Activated naive CD4-positive, alpha-beta T cell treated with anti-CD3 and anti-CD28 coated beads, Interleukin-2, amount 50 U/mL, for 24 hours (primary cell): ENCODE data around the gene EPHA6.

ENCODE experiments used
- H3K27ac Mint-ChIP-seq: one replicate; pipeline ENCODE4 v1.8.0; 2021; ENCODE audit warnings: mild to moderate bottlenecking, mixed read lengths
- H3K27me3 Mint-ChIP-seq: one replicate; pipeline ENCODE4 v1.8.0; 2021; ENCODE audit warnings: mixed read lengths
- H3K36me3 Mint-ChIP-seq: one replicate; pipeline ENCODE4 v1.8.0; 2021; ENCODE audit warnings: mixed read lengths
- H3K4me1 Mint-ChIP-seq: one replicate; pipeline ENCODE4 v1.8.0; 2021; ENCODE audit warnings: mixed read lengths
- H3K4me3 Mint-ChIP-seq: one replicate; pipeline ENCODE4 v1.8.0; 2021; ENCODE audit warnings: mild to moderate bottlenecking, mixed read lengths
- H3K9me3 Mint-ChIP-seq: one replicate; pipeline ENCODE4 v1.8.0; 2021; ENCODE audit warnings: mixed read lengths

The EPHA6 gene

GRCh38 chr3:97161169-97161568 is 346.8 kb downstream of the EPHA6 start:
- Mint-ChIP-seq H3K4me3 (no peak overlapping the region), H3K9me3 (peaks cover 5% of the 10 kb centered on the region), H3K36me3 (no peaks in the 10 kb centered on the region), H3K27ac (no peak overlapping the region), H3K27me3 (peaks cover 1% of the 10 kb centered on the region), H3K4me1 (no peaks in the 10 kb centered on the region)

- Mint-ChIP-seq H3K9me3 (peaks cover 25% of the 10 kb centered on the region), H3K4me1 (no peaks in the 10 kb centered on the region), H3K27ac (no peak overlapping the region), H3K36me3 (no peaks in the 10 kb centered on the region), H3K4me3 (no peak overlapping the region), H3K27me3 (no peaks in the 10 kb centered on the region)
Measured at GRCh38 chr3:97177242-97177641, 362.8 kb downstream of the EPHA6 start.

- Mint-ChIP-seq H3K27me3 (no peaks in the 10 kb centered on the region), H3K27ac (no peak overlapping the region), H3K9me3 (peaks cover 30% of the 10 kb centered on the region), H3K36me3 (no peaks in the 10 kb centered on the region), H3K4me1 (no peaks in the 10 kb centered on the region), H3K4me3 (no peak overlapping the region)
Measured at GRCh38 chr3:97181704-97182103, 367.3 kb downstream of the EPHA6 start.

GRCh38 chr3:97187771-97188170 is 373.4 kb downstream of the EPHA6 start:
- Mint-ChIP-seq H3K9me3 (peaks cover 5% of the 10 kb centered on the region), H3K4me1 (no peaks in the 10 kb centered on the region), H3K4me3 (no peak overlapping the region), H3K27ac (no peak overlapping the region), H3K27me3 (no peaks in the 10 kb centered on the region), H3K36me3 (no peaks in the 10 kb centered on the region)

- Mint-ChIP-seq H3K27me3 (no peaks in the 10 kb centered on the region), H3K4me3 (no peak overlapping the region), H3K36me3 (no peaks in the 10 kb centered on the region), H3K4me1 (no peaks in the 10 kb centered on the region), H3K27ac (no peak overlapping the region), H3K9me3 (peaks cover 7% of the 10 kb centered on the region)
Measured at GRCh38 chr3:97189835-97190234, 375.4 kb downstream of the EPHA6 start.

- Mint-ChIP-seq H3K27me3 (no peaks in the 10 kb centered on the region), H3K27ac (no peak overlapping the region), H3K36me3 (no peaks in the 10 kb centered on the region), H3K4me1 (no peaks in the 10 kb centered on the region), H3K4me3 (no peak overlapping the region), H3K9me3 (peaks cover 7% of the 10 kb centered on the region)
Measured at GRCh38 chr3:97197083-97197482, 382.7 kb downstream of the EPHA6 start.

GRCh38 chr3:97197830-97198229 is 383.4 kb downstream of the EPHA6 start:
- H3K27ac Mint-ChIP-seq, result no peak overlapping the region
- no peaks in the 10 kb centered on the region for H3K4me1 Mint-ChIP-seq
- H3K36me3 Mint-ChIP-seq, result no peaks in the 10 kb centered on the region
- H3K9me3 Mint-ChIP-seq, result peaks cover 7% of the 10 kb centered on the region
- no peak overlapping the region for H3K4me3 Mint-ChIP-seq
- H3K27me3 Mint-ChIP-seq, result no peaks in the 10 kb centered on the region

GRCh38 chr3:97200387-97200786 is 386.0 kb downstream of the EPHA6 start:
- H3K4me1 Mint-ChIP-seq, result no peaks in the 10 kb centered on the region

GRCh38 chr3:97201814-97202213 is 387.4 kb downstream of the EPHA6 start:
- H3K4me1 Mint-ChIP-seq, result no peaks in the 10 kb centered on the region
- no peaks in the 10 kb centered on the region for H3K36me3 Mint-ChIP-seq
- H3K9me3 Mint-ChIP-seq, result no peaks in the 10 kb centered on the region
- H3K27ac Mint-ChIP-seq, result no peak overlapping the region
- H3K27me3 Mint-ChIP-seq, result no peaks in the 10 kb centered on the region
- H3K4me3 Mint-ChIP-seq, result no peak overlapping the region

More at GRCh38 chr3:97200387-97200786, 386.0 kb downstream of the EPHA6 start:
- H3K36me3 Mint-ChIP-seq, result no peaks in the 10 kb centered on the region
- H3K4me3 Mint-ChIP-seq, result no peak overlapping the region
- H3K27me3 Mint-ChIP-seq, result no peaks in the 10 kb centered on the region
- no peaks in the 10 kb centered on the region for H3K9me3 Mint-ChIP-seq
- no peak overlapping the region for H3K27ac Mint-ChIP-seq

- no peaks in the 10 kb centered on the region for H3K4me1 Mint-ChIP-seq
- no peaks in the 10 kb centered on the region for H3K36me3 Mint-ChIP-seq
- H3K27ac Mint-ChIP-seq, result no peak overlapping the region
- no peak overlapping the region for H3K4me3 Mint-ChIP-seq
- H3K27me3 Mint-ChIP-seq, result no peaks in the 10 kb centered on the region
- no peaks in the 10 kb centered on the region for H3K9me3 Mint-ChIP-seq
Measured at GRCh38 chr3:97228966-97229365, 414.6 kb downstream of the EPHA6 start.

- no peaks in the 10 kb centered on the region for H3K27me3 Mint-ChIP-seq
- no peaks in the 10 kb centered on the region for H3K36me3 Mint-ChIP-seq
- H3K4me3 Mint-ChIP-seq, result no peak overlapping the region
- H3K27ac Mint-ChIP-seq, result no peak overlapping the region
- H3K4me1 Mint-ChIP-seq, result no peaks in the 10 kb centered on the region
- no peaks in the 10 kb centered on the region for H3K9me3 Mint-ChIP-seq
Measured at GRCh38 chr3:97230486-97230885, 416.1 kb downstream of the EPHA6 start.

GRCh38 chr3:97232393-97233034 is 418.1 kb downstream of the EPHA6 start:
- H3K27ac Mint-ChIP-seq, result no peak overlapping the region
- H3K9me3 Mint-ChIP-seq, result no peaks in the 10 kb centered on the region
- H3K4me3 Mint-ChIP-seq, result no peak overlapping the region
- no peaks in the 10 kb centered on the region for H3K4me1 Mint-ChIP-seq
- no peaks in the 10 kb centered on the region for H3K27me3 Mint-ChIP-seq
- no peaks in the 10 kb centered on the region for H3K36me3 Mint-ChIP-seq

- no peaks in the 10 kb centered on the region for H3K4me1 Mint-ChIP-seq
- no peaks in the 10 kb centered on the region for H3K36me3 Mint-ChIP-seq
- no peaks in the 10 kb centered on the region for H3K9me3 Mint-ChIP-seq
- no peaks in the 10 kb centered on the region for H3K27me3 Mint-ChIP-seq
- no peak overlapping the region for H3K27ac Mint-ChIP-seq
- H3K4me3 Mint-ChIP-seq, result no peak overlapping the region
Measured at GRCh38 chr3:97235179-97235578, 420.8 kb downstream of the EPHA6 start.

GRCh38 chr3:97235611-97236315 is 421.4 kb downstream of the EPHA6 start:
- H3K4me1 Mint-ChIP-seq, result no peaks in the 10 kb centered on the region
- no peaks in the 10 kb centered on the region for H3K9me3 Mint-ChIP-seq
- no peak overlapping the region for H3K4me3 Mint-ChIP-seq
- H3K36me3 Mint-ChIP-seq, result no peaks in the 10 kb centered on the region
- H3K27ac Mint-ChIP-seq, result no peak overlapping the region
- no peaks in the 10 kb centered on the region for H3K27me3 Mint-ChIP-seq

- Mint-ChIP-seq H3K4me3 (no peak overlapping the region), H3K36me3 (no peaks in the 10 kb centered on the region), H3K27ac (no peak overlapping the region), H3K27me3 (no peaks in the 10 kb centered on the region), H3K9me3 (no peaks in the 10 kb centered on the region), H3K4me1 (no peaks in the 10 kb centered on the region)
Measured at GRCh38 chr3:97241417-97241816, 427.0 kb downstream of the EPHA6 start.

GRCh38 chr3:97245201-97245910 is 431.0 kb downstream of the EPHA6 start:
- H3K4me1 Mint-ChIP-seq, result no peaks in the 10 kb centered on the region
- H3K4me3 Mint-ChIP-seq, result no peak overlapping the region
- no peaks in the 10 kb centered on the region for H3K9me3 Mint-ChIP-seq
- H3K27ac Mint-ChIP-seq, result no peak overlapping the region
- H3K27me3 Mint-ChIP-seq, result no peaks in the 10 kb centered on the region
- H3K36me3 Mint-ChIP-seq, result no peaks in the 10 kb centered on the region
